Measurements from ENCODE around the gene COL2A1.

COL2A1 gene

DNA sequence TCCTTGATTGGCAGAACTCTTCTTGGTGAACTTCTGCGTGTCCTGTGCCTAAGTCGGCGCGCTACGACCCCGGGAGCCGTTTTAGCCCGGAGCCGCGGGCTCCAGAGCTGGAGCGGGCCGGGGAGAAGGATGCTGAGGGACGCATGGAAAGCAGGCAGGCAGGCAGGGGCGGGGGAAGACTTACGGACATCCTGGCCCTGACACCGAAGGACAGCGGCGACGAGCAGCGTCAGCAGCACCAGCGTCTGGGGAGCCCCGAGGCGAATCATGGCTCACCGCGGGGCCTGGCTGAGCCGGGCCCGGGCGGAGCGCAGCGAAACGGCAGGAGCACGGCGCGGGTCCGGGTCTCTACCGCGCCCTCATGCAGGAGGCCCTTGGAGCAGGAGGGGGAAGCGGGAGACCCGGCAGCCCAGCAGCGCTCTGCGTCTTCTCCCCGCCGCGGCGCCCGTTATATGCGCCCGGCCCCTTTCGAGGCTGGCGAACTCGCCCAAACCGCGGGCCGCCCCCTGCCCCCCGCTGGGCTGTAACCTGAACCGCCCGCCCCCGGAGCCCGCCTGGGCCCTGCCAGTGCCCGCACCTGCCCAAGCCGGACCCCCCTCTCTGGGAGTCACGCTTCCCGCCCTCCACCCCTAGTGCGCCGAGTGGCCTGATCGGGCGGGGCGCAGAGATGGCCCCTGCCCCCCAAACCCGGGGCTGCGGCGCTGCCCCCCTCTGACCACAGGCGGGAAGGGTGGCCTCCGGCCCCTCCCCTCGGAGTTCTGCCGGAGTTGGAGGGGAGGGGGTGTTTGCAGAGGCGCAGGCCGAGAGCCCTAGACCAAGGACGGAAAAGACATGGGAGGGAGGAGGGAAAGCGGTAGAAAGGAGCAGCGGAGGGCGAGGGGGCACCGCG lies at the start of gene COL2A1:
COL2A1 (minus strand) TSS at position 424 of the 889 bp plus-strand sequence; CDS start at position 269, 155 bp downstream.
- no peak for DNase-seq (ENCODE audit: low read depth in 4 of 4, low spot score in 1 of 4)

DNA sequence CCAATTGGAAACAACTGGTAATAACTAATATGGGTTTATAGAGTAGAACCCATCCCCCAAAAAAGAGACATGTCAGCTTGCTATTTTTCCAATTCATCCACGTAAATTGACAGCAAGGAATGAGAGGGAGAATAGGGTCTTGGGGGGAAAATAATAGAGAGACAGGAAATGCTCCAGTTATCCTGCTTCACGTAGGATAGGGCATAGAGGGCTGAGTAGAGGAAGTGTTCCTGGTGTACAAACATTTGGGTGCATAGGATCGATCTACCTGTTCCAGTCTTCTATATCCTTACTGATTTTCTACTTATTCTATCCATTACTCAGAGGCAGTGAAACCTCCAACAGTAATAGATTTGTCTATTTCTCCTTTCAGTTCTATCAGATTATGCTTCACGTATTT lies 49.6 kb upstream of the COL2A1 start:
- no peak for DNase-seq (ENCODE audit: low read depth in 4 of 4, low spot score in 1 of 4)

DNA sequence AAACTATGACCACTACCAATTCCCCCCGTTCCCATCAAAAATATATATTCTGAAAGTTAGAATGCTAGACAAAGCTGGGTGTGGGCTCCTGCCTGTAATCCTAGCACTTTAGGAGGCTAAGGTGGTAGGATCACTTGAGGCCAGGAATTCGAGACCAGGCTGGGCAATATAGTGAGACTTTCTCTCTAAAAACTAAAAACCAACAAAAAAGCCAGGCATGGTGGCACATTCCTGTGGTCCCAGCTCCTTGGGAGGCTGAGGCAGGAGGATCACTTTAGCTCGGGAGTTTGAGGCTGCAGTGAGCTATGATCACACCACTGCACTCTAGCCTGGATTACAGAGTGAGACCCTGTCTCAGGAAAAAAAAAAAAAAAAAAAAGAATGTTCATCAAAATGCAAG lies 48.8 kb upstream of the COL2A1 start:
- DNase-seq (ENCODE audit: low read depth in 4 of 4, low spot score in 1 of 4) = no peak

DNA sequence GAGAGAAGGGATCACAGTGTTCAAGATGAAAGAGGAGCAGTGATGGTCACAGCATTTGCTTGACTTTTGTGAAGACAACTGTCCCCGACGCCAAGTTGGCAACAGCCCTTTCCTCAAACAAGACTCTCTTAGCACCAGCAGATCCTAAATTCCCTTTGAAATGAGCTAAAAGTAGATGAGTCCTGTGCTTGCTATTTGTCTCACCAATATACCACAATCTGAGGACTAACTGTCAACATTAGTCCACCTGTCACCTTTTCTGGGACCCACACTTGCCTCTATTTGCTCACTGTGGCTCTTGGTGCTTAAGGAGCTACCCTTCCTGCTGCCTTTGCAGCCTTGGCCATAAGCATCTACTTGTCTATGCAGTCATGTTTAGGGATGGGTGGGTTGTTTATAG lies 47.4 kb upstream of the COL2A1 start:
- no peak for DNase-seq (ENCODE audit: low read depth in 4 of 4, low spot score in 1 of 4)

DNA sequence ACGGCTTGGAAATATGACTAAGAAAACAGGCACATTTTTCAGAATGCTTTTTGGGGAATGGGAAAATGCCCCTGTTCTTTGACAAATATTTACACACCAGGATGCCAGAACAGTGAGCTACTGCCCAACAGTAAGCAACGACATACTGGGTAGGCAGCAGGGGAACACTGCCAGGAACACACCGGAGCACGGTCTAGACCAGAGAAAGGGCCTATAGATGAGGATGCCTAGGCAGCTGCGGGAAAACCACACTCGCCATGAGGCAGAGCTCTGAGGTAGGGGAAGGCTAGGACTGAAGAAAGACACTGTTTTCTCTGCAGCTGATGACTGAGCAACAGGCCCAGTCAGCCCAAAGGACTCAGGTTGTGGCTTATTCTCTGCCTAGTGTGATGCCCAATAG lies 45.9 kb upstream of the COL2A1 start:
- no peak for DNase-seq (ENCODE audit: low read depth in 4 of 4, low spot score in 1 of 4)

DNA sequence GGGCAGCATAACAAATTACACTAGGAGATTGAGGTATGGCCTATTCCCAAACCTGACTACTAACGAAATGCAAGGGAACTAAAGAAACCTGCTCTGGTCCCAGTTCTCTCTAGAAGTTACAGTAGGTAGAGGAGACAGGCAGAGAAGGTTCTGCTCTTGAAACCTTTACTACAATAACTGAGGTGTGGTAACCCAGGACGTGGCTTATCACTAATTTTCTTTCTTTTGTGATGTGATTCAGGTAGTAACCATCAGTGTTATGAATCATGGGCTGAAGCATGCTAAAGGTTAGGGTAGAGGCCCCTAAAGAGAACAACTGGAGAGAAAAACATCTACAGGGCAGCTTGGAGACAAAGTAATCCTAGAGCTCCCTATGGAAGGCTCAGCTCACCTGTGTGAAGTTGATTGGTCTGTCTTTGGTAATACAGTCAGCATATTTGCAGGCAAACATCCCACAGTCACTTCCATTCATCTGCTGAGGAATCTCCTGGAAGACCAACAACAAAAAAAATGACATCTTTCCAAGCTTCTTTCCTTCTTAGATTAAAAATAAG lies 41.8 kb upstream of the COL2A1 start:
- no peak for DNase-seq (ENCODE audit: low read depth in 4 of 4, low spot score in 1 of 4)

DNA sequence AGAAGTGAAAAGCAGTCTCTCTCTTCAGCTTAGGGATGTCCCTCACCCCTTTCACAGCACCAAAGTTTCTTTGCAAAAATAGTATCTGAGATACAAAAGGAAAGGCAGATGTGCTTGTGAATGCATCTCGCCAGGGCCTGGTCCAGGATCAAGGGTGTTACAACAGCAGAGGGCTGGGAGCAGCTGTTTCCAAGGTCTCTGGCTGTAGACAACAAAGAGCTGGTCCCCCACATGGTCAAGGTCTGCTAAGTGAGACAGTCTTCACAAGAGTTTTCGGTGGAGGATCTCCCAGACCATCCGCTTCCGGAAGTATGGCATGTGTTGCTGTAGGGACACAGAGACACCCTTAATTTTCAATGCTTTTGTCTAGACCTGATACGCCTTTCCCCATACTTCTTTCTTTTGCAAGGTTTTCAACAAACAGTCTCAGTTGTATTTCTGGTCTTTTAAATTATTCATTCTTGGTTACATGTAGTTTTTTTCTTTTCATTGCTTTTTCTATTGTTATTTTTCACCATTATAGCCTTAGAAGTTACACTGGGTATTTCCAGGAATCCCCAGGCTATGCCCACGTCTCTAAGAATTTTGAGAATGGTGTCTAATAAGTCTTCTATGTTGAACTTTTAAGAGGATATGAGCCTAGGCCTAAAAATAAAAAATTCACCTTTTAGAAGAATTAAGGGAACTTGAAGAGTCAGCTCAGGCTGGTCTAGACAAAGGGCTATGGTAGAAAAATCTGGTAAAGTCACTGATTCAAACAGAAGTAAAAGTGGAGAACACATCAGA lies 41.0 kb upstream of the COL2A1 start:
- no peak for DNase-seq (ENCODE audit: low read depth in 4 of 4, low spot score in 1 of 4)

DNA sequence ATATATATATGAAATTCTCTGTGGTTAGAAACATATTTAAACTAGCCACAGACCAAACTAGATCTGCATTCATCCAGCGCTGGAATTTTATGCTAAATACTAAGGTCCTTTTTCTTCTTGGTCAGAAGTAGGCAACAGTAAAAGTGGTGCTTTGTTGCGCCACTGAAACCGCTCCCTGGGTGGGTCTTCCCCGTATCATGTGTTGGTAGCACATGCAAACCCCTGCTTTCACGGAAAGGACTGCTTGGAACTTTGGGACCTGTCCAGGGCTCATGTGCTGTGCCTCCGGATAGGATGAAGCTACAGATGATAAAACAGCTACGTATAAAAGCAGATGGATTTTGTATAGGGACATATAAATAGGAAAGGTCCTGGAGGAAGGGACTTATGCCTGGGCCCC lies 40.1 kb upstream of the COL2A1 start:
- DNase-seq (ENCODE audit: low read depth in 4 of 4, low spot score in 1 of 4) = no peak

DNA sequence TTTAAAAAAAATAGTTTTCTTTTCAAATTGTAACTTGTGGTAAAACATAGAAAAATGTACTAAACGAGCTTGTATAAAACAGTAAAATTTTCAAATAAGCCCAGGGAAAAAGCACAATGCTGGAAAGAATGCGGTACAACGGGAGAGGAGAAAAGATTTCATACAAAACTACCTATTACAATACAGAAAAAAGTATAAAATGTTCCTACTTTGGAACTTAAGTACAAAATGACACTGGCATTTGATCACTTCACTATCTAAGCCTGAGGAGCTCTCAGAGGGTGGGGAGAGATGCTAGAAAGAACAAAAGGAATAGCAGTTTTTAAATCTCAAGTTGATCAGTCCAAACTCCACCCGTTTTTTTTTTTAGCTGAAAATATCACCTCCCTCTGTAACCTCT lies 39.5 kb upstream of the COL2A1 start:
- DNase-seq (ENCODE audit: low read depth in 4 of 4, low spot score in 1 of 4) = no peak

DNA sequence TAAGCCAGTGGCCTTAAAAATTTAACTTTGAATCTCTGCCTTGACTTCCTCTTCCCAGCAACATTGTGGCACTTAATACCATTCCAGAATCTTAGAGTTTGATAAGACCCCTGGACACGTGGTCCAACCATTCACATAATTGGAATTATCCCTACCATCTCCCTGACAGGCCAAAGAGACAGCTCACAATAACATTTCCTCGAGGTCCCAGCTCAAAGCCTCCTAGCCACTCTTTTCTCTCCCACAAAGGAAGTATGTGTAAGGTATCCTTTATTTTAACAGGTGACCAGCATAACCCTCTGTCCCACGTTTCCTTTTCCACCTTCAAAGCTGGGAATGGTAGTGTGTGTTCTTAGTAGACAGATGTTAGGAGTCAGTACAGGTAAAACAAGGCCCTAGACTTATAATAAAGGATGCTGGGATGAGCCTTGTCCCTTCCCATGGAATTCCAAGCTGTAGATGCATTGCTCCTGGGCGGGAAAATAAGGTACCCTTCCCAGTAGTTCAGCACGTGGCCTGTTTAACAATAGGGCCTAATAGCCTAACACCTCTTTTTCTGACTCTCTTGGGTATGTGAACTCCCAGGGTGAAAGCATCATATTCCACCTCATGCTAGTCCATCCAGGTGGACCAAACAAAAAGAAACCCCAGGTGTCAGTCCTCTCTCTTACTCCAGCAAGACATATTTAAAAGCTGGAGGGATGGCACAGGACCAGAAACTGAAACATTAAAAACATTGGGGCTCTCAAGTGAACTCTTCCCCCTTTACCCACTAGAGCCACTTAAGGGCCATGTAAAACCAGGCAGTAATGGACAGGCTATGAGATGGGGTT lies 37.5 kb upstream of the COL2A1 start:
- no peak for DNase-seq (ENCODE audit: low read depth in 4 of 4, low spot score in 1 of 4)

DNA sequence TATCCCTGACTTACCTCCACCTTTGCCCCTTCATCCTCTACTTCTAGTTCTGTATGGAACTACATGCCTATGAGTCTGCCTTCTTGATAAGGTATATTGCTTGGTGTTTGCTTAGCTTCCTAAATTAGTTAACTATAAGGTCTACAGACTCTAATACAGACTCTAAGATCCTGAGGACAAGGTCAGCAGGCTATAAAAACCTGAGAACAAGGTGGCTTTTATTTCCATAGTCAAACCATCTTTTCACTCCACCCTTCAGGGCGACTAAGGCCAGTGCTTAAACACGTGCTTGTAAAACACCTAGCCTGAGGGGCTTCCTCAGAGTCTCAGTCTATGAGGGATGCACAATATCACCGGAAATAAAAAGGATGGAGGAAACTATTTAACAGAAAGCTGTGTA lies 36.1 kb upstream of the COL2A1 start:
- DNase-seq (ENCODE audit: low read depth in 4 of 4, low spot score in 1 of 4) = no peak

DNA sequence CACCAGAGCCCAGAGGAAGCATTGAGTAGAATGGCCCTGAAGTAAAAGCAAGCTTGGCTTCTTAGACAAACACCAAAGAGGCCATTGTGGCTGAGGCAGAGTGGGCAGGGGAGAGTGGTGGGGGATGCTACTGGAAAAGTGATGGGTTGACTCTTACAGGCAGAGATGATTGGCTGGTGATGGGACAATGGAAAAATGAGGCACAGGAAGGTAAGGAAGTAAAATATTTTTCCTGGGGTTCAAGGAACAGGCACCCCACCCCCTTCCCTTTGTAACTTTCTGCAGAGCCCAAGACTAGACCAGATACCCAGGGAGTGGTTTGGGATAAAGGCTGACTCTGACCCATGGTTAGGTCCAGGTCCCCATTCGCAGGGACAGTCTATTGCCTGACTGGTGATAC lies 34.9 kb upstream of the COL2A1 start:
- no peak for DNase-seq (ENCODE audit: low read depth in 4 of 4, low spot score in 1 of 4)

DNA sequence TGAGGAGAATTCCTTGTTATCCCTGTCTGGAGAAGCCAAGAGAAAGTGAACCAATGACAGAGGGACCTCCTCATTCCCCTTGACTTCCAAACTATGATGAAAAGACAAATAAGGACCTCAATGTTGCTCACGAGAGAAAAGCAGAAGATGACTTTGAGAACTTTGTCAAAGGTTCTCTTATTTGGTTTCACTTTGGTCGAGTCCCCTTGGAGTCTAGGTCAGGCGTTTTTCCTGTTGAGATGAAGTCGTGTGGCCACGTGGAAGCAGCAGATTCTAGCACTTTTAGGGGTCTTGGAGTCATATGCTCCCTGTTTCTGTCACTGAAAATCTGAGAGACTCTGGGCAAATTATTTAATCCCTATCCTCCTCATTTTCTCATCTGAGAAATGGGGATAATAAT lies 33.8 kb upstream of the COL2A1 start:
- DNase-seq (ENCODE audit: low read depth in 4 of 4, low spot score in 1 of 4) = no peak

DNA sequence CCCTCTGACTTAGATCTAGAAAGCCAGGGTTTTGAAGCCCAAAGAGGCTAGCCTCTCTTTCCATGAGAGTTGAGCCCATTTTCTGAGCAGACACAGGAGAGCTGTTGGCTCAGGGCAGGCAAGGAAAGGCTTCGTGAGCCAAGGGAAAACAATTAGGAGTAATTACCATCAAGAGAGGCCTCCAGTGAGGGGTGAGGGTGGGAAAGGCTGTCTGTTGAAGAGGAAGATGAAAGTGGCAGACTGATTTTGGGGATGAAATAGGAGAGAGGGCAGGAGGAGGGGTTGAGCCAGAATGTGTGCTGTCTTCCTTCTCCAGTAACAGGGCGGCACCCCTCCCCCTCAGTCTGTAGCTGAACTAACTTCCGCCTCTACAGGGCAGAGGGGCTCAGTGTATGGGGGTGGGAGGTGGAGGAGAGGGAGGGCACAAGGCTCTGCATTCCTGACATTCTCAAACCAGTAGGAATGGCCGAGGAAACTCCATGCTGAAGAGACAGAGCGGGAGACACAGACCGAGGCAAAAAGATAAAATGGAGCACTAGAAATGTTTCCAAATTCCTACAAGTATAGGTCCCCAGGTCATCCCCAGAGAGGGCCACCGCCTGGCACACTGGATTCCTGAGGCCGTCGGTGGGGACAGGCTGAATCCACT lies 33.1 kb upstream of the COL2A1 start:
- no peak for DNase-seq (ENCODE audit: low read depth in 4 of 4, low spot score in 1 of 4)

DNA sequence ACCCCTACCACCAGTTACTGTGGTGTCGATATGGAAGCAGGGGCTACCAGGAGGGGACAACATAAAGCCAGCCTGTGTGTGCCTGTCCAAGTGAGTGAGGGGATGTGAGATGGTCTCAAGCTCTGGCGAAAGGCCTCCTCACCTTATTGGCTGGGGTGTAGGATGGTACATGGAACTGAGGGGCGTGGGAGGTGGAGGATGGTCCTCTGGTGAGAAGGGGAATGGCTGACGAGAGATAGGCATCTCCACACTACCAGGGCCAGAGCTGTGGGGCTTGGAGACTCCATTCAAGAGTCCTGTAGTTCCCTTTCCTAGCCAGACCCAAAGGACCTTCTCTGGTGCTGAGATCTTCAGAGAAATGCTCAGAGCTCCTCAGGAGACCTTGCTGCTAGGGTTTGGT lies 32.5 kb upstream of the COL2A1 start:
- DNase-seq (ENCODE audit: low read depth in 4 of 4, low spot score in 1 of 4) = no peak

DNA sequence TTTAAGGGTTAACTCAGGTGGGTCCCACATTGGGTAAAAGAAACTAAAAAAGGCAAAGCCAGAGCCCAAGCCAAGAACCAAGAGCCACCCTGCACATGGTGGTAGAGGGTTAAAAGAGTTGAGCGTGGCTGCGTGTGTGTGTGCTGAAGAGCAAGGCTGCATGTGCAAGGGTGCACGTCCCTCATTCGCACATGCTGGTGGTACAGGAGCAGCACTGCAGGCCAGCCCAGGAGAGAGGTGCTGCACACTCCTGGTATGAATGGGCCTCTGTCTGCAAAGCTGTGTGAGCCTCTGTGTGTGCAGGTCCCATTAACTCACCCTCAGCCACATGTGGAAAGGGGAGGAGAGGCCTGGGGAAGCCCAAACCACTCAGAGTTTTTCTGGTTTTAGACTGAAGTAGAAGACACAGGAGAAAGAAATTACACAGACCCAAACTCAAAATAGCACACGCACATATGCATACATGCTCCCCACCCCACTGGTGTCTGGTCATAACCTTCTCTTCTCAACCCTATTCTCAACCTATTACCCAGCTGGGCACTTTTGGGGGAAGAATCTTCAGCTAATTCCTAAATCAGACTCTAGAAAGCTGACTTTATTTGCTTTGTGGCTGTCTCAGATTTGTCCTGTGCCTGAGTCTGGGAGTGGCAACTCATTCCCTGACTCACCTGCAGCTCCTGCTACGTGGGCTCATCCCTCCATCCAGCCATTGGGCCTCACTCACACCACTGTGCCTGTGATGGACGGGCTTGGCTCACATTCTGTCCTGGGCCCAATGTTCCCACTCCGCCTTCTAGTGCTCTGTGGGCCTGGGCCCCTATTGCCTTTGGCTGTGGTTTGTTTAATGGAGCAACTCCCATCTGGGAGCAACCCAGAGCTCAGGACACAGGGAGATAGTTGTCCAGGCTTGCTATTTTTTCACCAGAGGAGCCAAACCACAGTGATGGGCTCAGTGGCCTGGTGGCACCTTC lies 30.8 kb upstream of the COL2A1 start:
- no peak for DNase-seq (ENCODE audit: low read depth in 4 of 4, low spot score in 1 of 4)

DNA sequence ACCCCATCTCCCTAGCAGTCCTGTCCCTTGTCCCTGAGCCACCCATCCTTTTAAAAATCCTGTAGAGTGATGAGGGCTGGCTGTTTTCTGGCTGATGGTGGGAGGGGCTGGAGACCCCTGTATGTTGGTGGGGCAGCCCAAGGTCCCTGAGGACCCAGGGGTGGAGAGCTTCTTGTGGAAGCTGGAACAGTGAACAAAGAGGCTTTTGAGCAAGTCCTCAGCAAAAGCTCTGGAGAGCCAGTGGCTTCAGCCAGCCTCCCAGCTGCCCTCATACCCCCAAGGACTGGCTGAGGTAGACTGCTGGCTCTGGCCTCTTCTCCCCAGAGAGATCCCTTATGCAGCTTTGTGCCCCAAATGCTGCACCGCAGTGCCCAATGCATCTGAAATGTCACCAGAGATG lies 29.2 kb upstream of the COL2A1 start:
- DNase-seq (ENCODE audit: low read depth in 4 of 4, low spot score in 1 of 4) = no peak

DNA sequence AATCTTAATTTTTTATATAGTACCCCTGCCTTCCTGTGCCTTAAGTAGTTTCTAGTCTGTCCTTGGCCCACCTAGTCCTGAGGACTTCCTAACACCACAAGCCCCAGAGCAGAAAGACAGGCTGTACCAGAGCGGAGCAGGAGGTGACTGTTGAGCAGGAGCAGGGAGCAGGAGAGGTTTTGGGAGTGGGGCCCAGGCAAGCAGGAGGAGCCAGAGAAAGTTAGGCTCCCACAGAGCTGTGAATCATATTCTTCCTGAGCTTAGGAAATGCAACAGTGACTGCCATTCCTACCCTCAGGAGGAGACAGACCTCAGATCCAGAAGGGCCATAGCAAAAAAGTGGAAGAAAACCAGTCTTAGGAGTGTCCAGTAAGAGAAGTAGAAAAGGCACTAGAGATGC lies 28.3 kb upstream of the COL2A1 start:
- DNase-seq (ENCODE audit: low read depth in 4 of 4, low spot score in 1 of 4) = no peak

DNA sequence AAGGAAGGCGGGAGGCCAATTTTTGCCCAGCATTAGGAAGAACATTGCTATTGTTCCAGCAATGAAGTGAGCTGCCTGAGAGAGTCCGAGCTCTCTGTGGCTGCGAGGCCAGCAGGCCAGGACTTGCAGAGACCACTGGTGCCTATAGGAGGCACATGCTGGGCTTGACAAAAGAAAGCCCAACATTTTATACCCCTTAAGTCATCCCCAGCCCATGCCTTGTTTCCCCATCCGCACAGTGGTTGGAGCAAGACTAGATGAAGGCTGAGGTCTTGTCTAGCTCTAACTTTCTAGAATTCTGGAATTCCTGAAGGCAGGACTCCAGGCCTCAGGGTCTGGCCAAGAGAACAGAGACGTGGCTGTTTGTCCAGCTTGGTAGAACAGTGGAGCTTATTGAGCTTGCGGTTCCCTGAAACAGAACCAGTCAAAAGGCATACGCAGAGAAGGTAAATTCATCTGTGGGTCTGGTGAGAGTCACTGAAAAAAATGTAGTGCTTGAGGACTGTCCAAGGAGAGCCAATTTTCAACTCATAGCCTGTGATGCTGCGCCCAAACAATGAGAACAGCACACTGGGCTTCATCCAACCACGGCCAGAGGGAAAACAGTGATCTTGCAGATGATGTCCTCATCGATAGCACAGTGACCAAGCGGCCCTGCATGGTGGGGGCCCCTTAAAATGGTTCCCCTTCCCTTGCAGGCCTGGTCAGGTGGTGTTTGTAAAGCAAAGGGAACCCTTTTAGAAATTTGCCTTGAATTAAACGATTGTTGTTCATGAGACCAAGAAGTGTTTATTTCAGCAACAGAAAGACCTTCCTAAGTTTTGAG lies 27.1 kb upstream of the COL2A1 start:
- no peak for DNase-seq (ENCODE audit: low read depth in 4 of 4, low spot score in 1 of 4)

All from stimulated activated CD4-positive, alpha-beta T cell treated with anti-CD3 and anti-CD28 coated beads, Interleukin-1b, Interleukin-23, amount 100 ng/mL, for 24 hours (primary cell).